ENCODE measurements around the gene NHS. TPM values are rescaled to one million over a fixed set of nuclear protein-coding genes. Genes with fewer than 3 reads are reported as not detected.

The NHS gene
- total RNA-seq, 1 experiment from 2014 or later: 5.7 TPM

DNA sequence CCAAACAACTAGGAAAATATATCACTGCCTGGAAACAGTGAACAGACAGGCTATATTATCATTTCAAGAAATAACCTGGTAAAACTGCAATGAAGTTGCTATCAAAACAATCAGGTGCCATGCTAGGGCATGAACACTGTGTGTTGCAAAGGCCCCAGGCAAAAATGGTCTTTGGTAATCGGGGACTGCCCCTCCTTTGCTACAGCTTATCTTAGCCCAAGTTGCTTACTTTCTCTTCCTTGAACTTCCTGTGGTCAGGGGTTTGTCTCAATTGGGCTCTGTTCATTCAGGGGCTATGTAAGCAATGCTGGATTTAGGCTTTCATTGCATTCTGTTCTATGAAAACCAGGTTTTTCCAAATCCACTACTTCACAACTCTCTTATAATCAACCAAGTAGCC is 392.7 kb downstream of the NHS start:
- no TSS peak for BruUV-seq (replicated peaks)
- Histone ChIP-seq H3K4me2 (ENCODE audit: low read length) (no peak overlapping the region), H3K36me3 (ENCODE audit: control insufficient read depth in 1 of 2, insufficient read depth in 2 of 2, low read length in 2 of 2) (no peaks in the 10 kb centered on the region), H2AFZ (ENCODE audit: low read depth, low read length, poor library complexity, severe bottlenecking) (no peak overlapping the region), H3K9me2 (ENCODE audit: insufficient read depth) (no peaks in the 10 kb centered on the region), H3K27me3 (ENCODE audit: insufficient read depth, low read length) (peaks cover 20% of the 10 kb centered on the region; the same call in 1 of the 2 replicates), H3K9me3 (ENCODE audit: control insufficient read depth in 1 of 2, insufficient read depth in 1 of 2, low read depth in 1 of 2, low read length in 2 of 2) (no peaks in the 10 kb centered on the region), H3K79me2 (ENCODE audit: insufficient read depth, low read length) (no peaks in the 10 kb centered on the region), H3K27ac (ENCODE audit: low read depth, low read length) (no peak overlapping the region), H3K4me1 (ENCODE audit: control insufficient read depth in 1 of 2, insufficient read depth in 2 of 2, low read length in 2 of 2) (no peaks in the 10 kb centered on the region), H3K9ac (ENCODE audit: low read length) (no peak overlapping the region), H3K4me3 (replicated peaks in 1 of 2; ENCODE audit: low read depth in 1 of 2, low read length in 2 of 2) (no peak overlapping the region), H4K20me1 (ENCODE audit: insufficient read depth) (no peaks in the 10 kb centered on the region)
- intact Hi-C loops (cut with micrococcal nuclease): no loop called here
- TF ChIP-seq RAD21 (IDR thresholded peaks at IDR 0.05; ENCODE audit: low read depth): no peak
- TF ChIP-seq SRF (IDR thresholded peaks at IDR 0.05; ENCODE audit: low read depth): no peak
- TF ChIP-seq ELF1 (IDR thresholded peaks at IDR 0.05; ENCODE audit: borderline replicate concordance, low read depth): no peak
- TF ChIP-seq SIN3A (IDR thresholded peaks at IDR 0.05; ENCODE audit: low read depth): no peak
- no peak for TF ChIP-seq YY1 (IDR thresholded peaks at IDR 0.05; ENCODE audit: extremely low read depth, insufficient replicate concordance, low read depth, low read length)
- no peak for TF ChIP-seq JUND (IDR thresholded peaks at IDR 0.05)
- no peak for TF ChIP-seq EGR1 (IDR thresholded peaks at IDR 0.05; ENCODE audit: low read depth)
- TF ChIP-seq, protein P1, sequence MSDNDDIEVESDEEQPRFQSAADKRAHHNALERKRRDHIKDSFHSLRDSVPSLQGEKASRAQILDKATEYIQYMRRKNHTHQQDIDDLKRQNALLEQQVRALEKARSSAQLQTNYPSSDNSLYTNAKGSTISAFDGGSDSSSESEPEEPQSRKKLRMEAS (IDR thresholded peaks at IDR 0.05): no peak
- TF ChIP-seq, protein P2, sequence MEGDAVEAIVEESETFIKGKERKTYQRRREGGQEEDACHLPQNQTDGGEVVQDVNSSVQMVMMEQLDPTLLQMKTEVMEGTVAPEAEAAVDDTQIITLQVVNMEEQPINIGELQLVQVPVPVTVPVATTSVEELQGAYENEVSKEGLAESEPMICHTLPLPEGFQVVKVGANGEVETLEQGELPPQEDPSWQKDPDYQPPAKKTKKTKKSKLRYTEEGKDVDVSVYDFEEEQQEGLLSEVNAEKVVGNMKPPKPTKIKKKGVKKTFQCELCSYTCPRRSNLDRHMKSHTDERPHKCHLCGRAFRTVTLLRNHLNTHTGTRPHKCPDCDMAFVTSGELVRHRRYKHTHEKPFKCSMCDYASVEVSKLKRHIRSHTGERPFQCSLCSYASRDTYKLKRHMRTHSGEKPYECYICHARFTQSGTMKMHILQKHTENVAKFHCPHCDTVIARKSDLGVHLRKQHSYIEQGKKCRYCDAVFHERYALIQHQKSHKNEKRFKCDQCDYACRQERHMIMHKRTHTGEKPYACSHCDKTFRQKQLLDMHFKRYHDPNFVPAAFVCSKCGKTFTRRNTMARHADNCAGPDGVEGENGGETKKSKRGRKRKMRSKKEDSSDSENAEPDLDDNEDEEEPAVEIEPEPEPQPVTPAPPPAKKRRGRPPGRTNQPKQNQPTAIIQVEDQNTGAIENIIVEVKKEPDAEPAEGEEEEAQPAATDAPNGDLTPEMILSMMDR (IDR thresholded peaks at IDR 0.05 in 2 of 3, conservative IDR thresholded peaks at IDR 0.05 in 1 of 3; ENCODE audit: borderline replicate concordance in 1 of 3, insufficient read depth in 1 of 3, low read depth in 2 of 3, low read length in 2 of 3): no peak
- TF ChIP-seq TCF7L2 (IDR thresholded peaks at IDR 0.05; ENCODE audit: borderline replicate concordance, extremely low read depth, insufficient read depth, insufficient read length): no peak
- no peak for TF ChIP-seq POLR2AphosphoS5 (IDR thresholded peaks at IDR 0.05; ENCODE audit: low read depth, low read length)
- TF ChIP-seq CBX3 (IDR thresholded peaks at IDR 0.05; ENCODE audit: low read depth): no peak
- no peak for TF ChIP-seq CEBPB (IDR thresholded peaks at IDR 0.05; ENCODE audit: low read depth)
- ATAC-seq (no peak), DNase-seq (ENCODE audit: low read depth, low spot score) (no peak)
- CTCF ChIA-PET: no interaction called here
- POLR2A ChIA-PET: no interaction called here
- RAD21 ChIA-PET (ENCODE audit: low non-redundant PET in 1 of 2, low total read pairs in 2 of 2, uncharacterized antibody in 2 of 2, unreplicated experiment in 2 of 2): no interaction called here
